SK-N-SH (cell line): ENCODE results near the gene ACBD6.

Experiments
- CTCF ChIP-seq: fragments of 200-600 bp; sonication (generic); IDR thresholded peaks from 2 replicates; pipeline ENCODE4 v1.6.1; 2017; ENCODE audit warnings: antibody characterized with exemption, mild to moderate bottlenecking, moderate library complexity
- FOXM1 ChIP-seq: IDR thresholded peaks from 2 replicates; pipeline ENCODE4 v1.4.0; 2012; ENCODE audit warnings: low read depth, mild to moderate bottlenecking
- JUND ChIP-seq: IDR thresholded peaks from 2 replicates; pipeline ENCODE4 v1.4.0; 2012
- POLR2AphosphoS5 ChIP-seq: IDR thresholded peaks from 2 replicates; pipeline ENCODE4 v1.6.1; 2012; ENCODE audit warnings: low read depth, low read length
- RFX5 ChIP-seq: IDR thresholded peaks from 2 replicates; pipeline ENCODE4 v1.6.1; 2012; ENCODE audit warnings: mild to moderate bottlenecking, improper control_type of control experiment, low read length
- ZBTB33 ChIP-seq: IDR thresholded peaks from 2 replicates; pipeline ENCODE4 v1.4.0; 2012; ENCODE audit warnings: low read depth, borderline replicate concordance

GRCh38 chr1:180251526-180252305, 250.7 kb downstream of the ACBD6 start:
- TF ChIP-seq FOXM1 (no peak), JUND (no peak), CTCF (no peak), RFX5 (no peak), POLR2AphosphoS5 (no peak), ZBTB33 (no peak)
